GM12878 (cell line): Measurements from ENCODE around the gene NGRN. TPM values are rescaled to one million over a fixed set of nuclear protein-coding genes. Genes with fewer than 3 reads are reported as not detected.
A peak's percentile ranks its signal among the peaks of the same experiment; 100 is the strongest.

Experiments
- ATAC-seq: fragments of 200-7000 bp; cut with Tn5 transposase; 3 replicates; pipeline ENCODE4 v1.9.1; 2020; ENCODE audit warnings: mild to moderate bottlenecking, moderate library complexity
- BruUV-seq: library from RNA; stranded (reverse); fragments of 400-500 nt; replicated peaks from 2 replicates; lab custom pipeline; 2021; lab: Mats Ljungman, UMichigan
- CTCF ChIA-PET: fragments of 300-600 bp; sonication (Branson Sonifier 250); formaldehyde crosslinking; extraction: SDS; loops from one replicate; lab custom pipeline; 2021; ENCODE audit warnings: inconsistent platforms; lab: Yijun Ruan, JAX
- POLR2A ChIA-PET: fragments of 350-600 bp; formaldehyde crosslinking; extraction: SDS; loops from one replicate; lab custom pipeline; 2021; ENCODE audit warnings: inconsistent platforms; lab: Charles Lee
- RAD21 ChIA-PET: fragments of 300-600 bp; sonication (Branson Sonifier 250); formaldehyde crosslinking; loops from one replicate; lab custom pipeline; 2023; ENCODE audit warnings: antibody characterized with exemption; ENCODE audit not compliant: unreplicated experiment; lab: Charles Lee
- SMC1A ChIA-PET: fragments of 300-600 bp; sonication (Branson Sonifier 250); formaldehyde crosslinking; loops from one replicate; lab custom pipeline; 2023; ENCODE audit not compliant: unreplicated experiment, uncharacterized antibody; lab: Charles Lee
- DNase-seq: peaks from one replicate; pipeline ENCODE4 v3.0.0-alpha.2; 2011; ENCODE audit warnings: low read depth, low spot score
- FAIRE-seq: peaks from 3 replicates; lab custom pipeline; 2011; peaks lifted over from hg19 to GRCh38; lab: Jason Lieb, UNC
- H2AFZ ChIP-seq: 2 replicates; pipeline ENCODE4 v1.6.0; 2011; ENCODE audit warnings: low read depth, low read length, control low read depth; ENCODE audit not compliant: control insufficient read depth
- H3K27ac ChIP-seq: 2 replicates; pipeline ENCODE4 v1.5.1; 2011; ENCODE audit warnings: control low read depth; ENCODE audit not compliant: control insufficient read depth, insufficient read depth
- H3K27me3 ChIP-seq, 2 experiments: replicated peaks in 1 of 2; 2 replicates each; pipeline versions ENCODE4 v1.6.0 to v1.6.1; 2011; ENCODE audit warnings: low read length in 1 of 2; ENCODE audit not compliant: control insufficient read depth in 2 of 2, insufficient read depth in 2 of 2
- H3K36me3 ChIP-seq, 2 experiments: 2 replicates each; pipeline ENCODE4 v1.5.1; 2011; ENCODE audit warnings: low read length in 1 of 2; ENCODE audit not compliant: control insufficient read depth in 2 of 2, insufficient read depth in 2 of 2
- H3K4me1 ChIP-seq: 2 replicates; pipeline ENCODE4 v1.6.1; 2011; ENCODE audit warnings: mild to moderate bottlenecking, low read length, moderate library complexity, mixed read lengths; ENCODE audit not compliant: control insufficient read depth, insufficient read depth
- H3K4me2 ChIP-seq: 2 replicates; pipeline ENCODE4 v1.6.0; 2011; ENCODE audit warnings: control low read depth; ENCODE audit not compliant: control insufficient read depth, insufficient read depth
- H3K4me3 ChIP-seq: fragments of 200-600 bp; sonication (generic); 2 replicates; pipeline ENCODE4 v1.5.1; 2016
- H3K79me2 ChIP-seq: 2 replicates; pipeline ENCODE4 v1.6.0; 2011; ENCODE audit warnings: low read length; ENCODE audit not compliant: control insufficient read depth, insufficient read depth
- H3K9ac ChIP-seq: 2 replicates; pipeline ENCODE4 v1.8.0; 2011; ENCODE audit warnings: low read length, control low read depth, mixed read lengths; ENCODE audit not compliant: control insufficient read depth, insufficient read depth
- H3K9me3 ChIP-seq: replicated peaks from 3 replicates; pipeline ENCODE4 v1.5.1; 2011; ENCODE audit warnings: mild to moderate bottlenecking, low read length; ENCODE audit not compliant: control insufficient read depth, insufficient read depth
- H4K20me1 ChIP-seq: 2 replicates; pipeline ENCODE4 v1.6.0; 2011; ENCODE audit not compliant: control insufficient read depth, insufficient read depth
- BRCA1 ChIP-seq: IDR thresholded peaks from 2 replicates; pipeline ENCODE4 v1.6.1; 2011; ENCODE audit warnings: low read depth, low read length, improper control_type of control experiment
- DPF2 ChIP-seq: fragments of 450-650 bp; IDR thresholded peaks from 2 replicates; pipeline ENCODE4 v1.6.1; 2017; ENCODE audit warnings: mild to moderate bottlenecking
- E4F1 ChIP-seq: fragments of 450-650 bp; IDR thresholded peaks from 2 replicates; pipeline ENCODE4 v1.6.1; 2018; ENCODE audit warnings: borderline replicate concordance, mild to moderate bottlenecking; ENCODE audit not compliant: partially characterized antibody
- ELK1 ChIP-seq: IDR thresholded peaks from 2 replicates; pipeline ENCODE4 v1.6.1; 2012; ENCODE audit warnings: low read depth, low read length, improper control_type of control experiment
- FOS ChIP-seq: IDR thresholded peaks from 3 replicates; pipeline ENCODE4 v1.6.1; 2011; ENCODE audit warnings: borderline replicate concordance; ENCODE audit not compliant: insufficient read length; ENCODE audit errors: extremely low read depth
- GABPA ChIP-seq: IDR thresholded peaks from 2 replicates; pipeline ENCODE4 v1.6.1; 2014; ENCODE audit warnings: antibody characterized with exemption, low read depth, mild to moderate bottlenecking, inconsistent platforms
- HDAC2 ChIP-seq: fragments of 200-600 bp; sonication (generic); IDR thresholded peaks from 2 replicates; pipeline ENCODE4 v1.6.1; 2017
- TCF12 ChIP-seq: IDR thresholded peaks from 2 replicates; pipeline ENCODE4 v1.6.1; 2011; ENCODE audit warnings: low read depth, mild to moderate bottlenecking, low read length
- ZNF274 ChIP-seq: IDR thresholded peaks from one replicate; pipeline ENCODE4 v1.8.0; 2011; ENCODE audit not compliant: insufficient read length, insufficient read depth
- WGBS: methylation state at CpG from one replicate; pipeline ENCODE4 v1.1.6; 2016; ENCODE audit warnings: low lambda C conversion rate; ENCODE audit not compliant: insufficient replicate concordance, insufficient coverage; ENCODE audit errors: missing lambda C conversion rate; 5-methylcytosine and 5-hydroxymethylcytosine counted together
- in situ Hi-C: fragments of 300-500 bp; cut with MboI; formaldehyde crosslinking; loops from 9 replicates; pipeline ENCODE4 v1.14.3; 2018; ENCODE audit warnings: mixed read lengths
- intact Hi-C: fragments of 100-400 bp; cut with micrococcal nuclease; formaldehyde crosslinking; loops from one replicate; pipeline ENCODE4 v1.14.2; 2022; ENCODE audit not compliant: unreplicated experiment
- polyA plus RNA-seq, 11 experiments: library from polyadenylated mRNA; depleted of rRNA in 4 of 11; unstranded in 6 of 11; stranded (reverse) in 5 of 11; fragments of >200 nt; fragmentation: Nextera tagmentation in 4 of 11; fragmentation: Illumina TruSeq in 1 of 11; extraction: Ambion mirVana in 4 of 11; extraction: Trizol in 1 of 11; gene quantifications; 1 replicate in 1 of 11; 2 replicates in 10 of 11; pipeline versions ENCODE4 v1.2.1 to v1.2.3, GENCODE V29; 2011 to 2016; ENCODE audit warnings: inconsistent platforms in 2 of 11, missing spikeins in 2 of 11, low read depth in 1 of 11
- total RNA-seq, 4 experiments: library from RNA; depleted of rRNA in 3 of 4; stranded (reverse); fragments of >200 nt in 3 of 4; fragmentation: Illumina TruSeq in 1 of 4; extraction: Trizol in 1 of 4; gene quantifications; 2 replicates each; pipeline versions ENCODE4 v1.2.1 to v1.2.3, GENCODE V29; 2013 to 2021
- TF ChIP-seq, protein P1 (sequence below): fragments of 150-350 bp; IDR thresholded peaks from 2 replicates; pipeline ENCODE4 v1.6.1; 2014; ENCODE audit warnings: mild to moderate bottlenecking, low read depth, low read length

The NGRN gene
- total and polyA plus RNA-seq, 10 of the 15 experiments (the other 5 are each of a cell fraction or from before 2014, with no cell fraction given) = 5.8 to 31.3 (median 23.2) TPM

GRCh38 chr15:90287946-90288345 is 22.5 kb downstream of the NGRN start:
- SMC1A ChIA-PET = interaction anchor here (0.8 to 2.9 kb wide), 6 partner anchors 14 to 145 kb away, joined by 3 to 18 read pairs (median 5); no protein-coding TSS in a partner anchor
- no peaks in the 10 kb centered on the region for H3K27me3 ChIP-seq
- H3K9ac ChIP-seq = no peak overlapping the region
- H3K4me2 ChIP-seq = no peak overlapping the region
- H3K36me3 ChIP-seq = no peaks in the 10 kb centered on the region
- no peak for TF ChIP-seq BRCA1
- in situ Hi-C loops (loop anchor here (5.0 kb wide), 1 partner anchor 126 kb away; no protein-coding TSS in a partner anchor), intact Hi-C loops (loop anchor here (5.0 kb wide), 2 partner anchors 56 to 146 kb away; partner anchors contain the start of genes CIB1 and GDPGP1)
- ATAC-seq = no peak
- WGBS = 78% methylated on average over 6 of the region's 6 CpGs
- POLR2A ChIA-PET = no interaction called here
- no peaks in the 10 kb centered on the region for H3K79me2 ChIP-seq
- H2AFZ ChIP-seq = no peak overlapping the region
- H4K20me1 ChIP-seq = no peaks in the 10 kb centered on the region
- no peak overlapping the region for H3K27ac ChIP-seq
- no peak for FAIRE-seq
- BruUV-seq = no TSS peak
- H3K4me1 ChIP-seq = no peaks in the 10 kb centered on the region
- CTCF ChIA-PET = interaction anchor here (0.6 to 5.3 kb wide), 20 partner anchors 8 to 387 kb away, joined by 3 to 27 read pairs (median 6); partner anchors contain the start of genes CIB1 and GDPGP1
- no peaks in the 10 kb centered on the region for H3K9me3 ChIP-seq
- H3K4me3 ChIP-seq = no peak overlapping the region
- no peak for DNase-seq
- RAD21 ChIA-PET = interaction anchor here (0.9 to 2.4 kb wide), 4 partner anchors 54 to 399 kb away, joined by 3 to 11 read pairs (median 6); partner anchors contain the start of genes CIB1 and GDPGP1

- SMC1A ChIA-PET = interaction anchor here (0.5 to 2.6 kb wide), 6 partner anchors 14 to 356 kb away, joined by 3 to 8 read pairs (median 5); no protein-coding TSS in a partner anchor
- Histone ChIP-seq H3K9me3 (no peaks in the 10 kb centered on the region), H3K4me3 (no peak overlapping the region), H3K27ac (no peak overlapping the region), H3K36me3 (no peaks in the 10 kb centered on the region), H3K27me3 (no peaks in the 10 kb centered on the region), H3K79me2 (no peaks in the 10 kb centered on the region), H3K9ac (no peak overlapping the region), H3K4me2 (no peak overlapping the region), H4K20me1 (no peaks in the 10 kb centered on the region), H2AFZ (no peak overlapping the region; the same call in 1 of the 2 replicates), H3K4me1 (no peaks in the 10 kb centered on the region)
- ATAC-seq (peak; percentile 69), FAIRE-seq (no peak), DNase-seq (no peak)
- CTCF ChIA-PET = interaction anchor here (0.8 to 7.5 kb wide), 13 partner anchors 9 to 981 kb away, joined by 3 to 99 read pairs (median 6); no protein-coding TSS in a partner anchor
- 62% methylated on average over 16 of the region's 16 CpGs for WGBS
- intact Hi-C loops = no loop called here
- RAD21 ChIA-PET = interaction anchor here (0.6 to 2.2 kb wide), 6 partner anchors 9 to 261 kb away, joined by 3 to 18 read pairs (median 5); partner anchors contain the start of genes CIB1 and GDPGP1
- in situ Hi-C loops = no loop called here
- no TSS peak for BruUV-seq
- POLR2A ChIA-PET = interaction anchor here (1.0 kb wide), 1 partner anchor 61 kb away, joined by 3 read pairs; no protein-coding TSS in a partner anchor
- no peak for TF ChIP-seq GABPA
- no peak for TF ChIP-seq FOS
- no peak for TF ChIP-seq E4F1
- no peak for TF ChIP-seq TCF12
- TF ChIP-seq HDAC2 = no peak
- no peak for TF ChIP-seq ZNF274
- TF ChIP-seq, protein P1, sequence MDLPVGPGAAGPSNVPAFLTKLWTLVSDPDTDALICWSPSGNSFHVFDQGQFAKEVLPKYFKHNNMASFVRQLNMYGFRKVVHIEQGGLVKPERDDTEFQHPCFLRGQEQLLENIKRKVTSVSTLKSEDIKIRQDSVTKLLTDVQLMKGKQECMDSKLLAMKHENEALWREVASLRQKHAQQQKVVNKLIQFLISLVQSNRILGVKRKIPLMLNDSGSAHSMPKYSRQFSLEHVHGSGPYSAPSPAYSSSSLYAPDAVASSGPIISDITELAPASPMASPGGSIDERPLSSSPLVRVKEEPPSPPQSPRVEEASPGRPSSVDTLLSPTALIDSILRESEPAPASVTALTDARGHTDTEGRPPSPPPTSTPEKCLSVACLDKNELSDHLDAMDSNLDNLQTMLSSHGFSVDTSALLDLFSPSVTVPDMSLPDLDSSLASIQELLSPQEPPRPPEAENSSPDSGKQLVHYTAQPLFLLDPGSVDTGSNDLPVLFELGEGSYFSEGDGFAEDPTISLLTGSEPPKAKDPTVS = no peak
- TF ChIP-seq DPF2 = no peak
- no peak for TF ChIP-seq ELK1
Observed at GRCh38 chr15:90291679-90292356, 26.3 kb downstream of the NGRN start.
